ENCODE measurements around the gene AKAP8.
"Not testable (repeated sequence)": the region's sequence is repeated elsewhere in the genome, so short reads cannot be mapped to it uniquely, and the experiment has no call there.

The AKAP8 gene

DNA sequence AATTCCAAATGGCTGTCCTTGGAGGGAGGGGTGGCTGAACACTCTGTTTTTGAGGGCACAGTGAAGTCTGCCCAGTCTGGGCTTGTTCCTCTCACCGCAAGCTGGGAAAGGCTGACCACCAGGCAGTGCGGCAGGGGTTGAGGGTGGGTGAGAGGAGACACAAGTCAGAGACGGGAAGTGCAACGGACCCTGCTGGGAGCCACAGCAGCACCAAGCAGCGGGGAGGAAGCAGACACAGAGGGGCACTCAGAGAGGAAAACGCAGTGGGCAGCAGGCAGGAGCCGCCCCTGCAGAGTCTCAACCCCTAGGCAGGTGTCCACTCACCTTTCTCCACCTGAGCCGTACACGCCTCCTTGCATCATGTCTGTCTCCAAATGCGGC, 23.6 kb upstream of the AKAP8 start:
- no peak for DNase-seq

- no peak for DNase-seq
These were observed 23.0 kb upstream of the AKAP8 start for GRCh38 chr19:15402411-15403150.

- DNase-seq = no peak
These were observed 21.8 kb upstream of the AKAP8 start for GRCh38 chr19:15401397-15401710.

- no peak for DNase-seq
These were observed 21.2 kb upstream of the AKAP8 start for GRCh38 chr19:15400521-15401396.

DNA sequence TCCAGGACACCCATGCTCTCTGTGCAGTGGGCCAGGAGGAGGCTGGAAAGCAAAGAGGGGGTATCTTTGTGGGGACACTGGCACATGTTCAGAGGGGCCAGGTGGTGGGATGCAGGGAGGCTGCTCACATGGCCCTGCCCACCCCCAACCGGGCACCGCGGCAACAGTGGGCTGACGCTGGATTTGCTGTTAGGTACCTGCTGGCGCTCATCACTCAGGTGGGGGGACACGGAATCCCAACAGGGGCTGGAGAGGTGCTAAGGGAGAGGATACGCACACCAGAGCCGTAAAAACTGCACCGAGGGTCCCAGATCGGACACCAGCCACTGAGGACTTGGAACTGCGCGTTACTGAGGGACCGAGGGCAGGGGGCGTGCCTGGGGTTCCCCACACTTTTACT, 20.0 kb upstream of the AKAP8 start:
- no peak for DNase-seq

DNA sequence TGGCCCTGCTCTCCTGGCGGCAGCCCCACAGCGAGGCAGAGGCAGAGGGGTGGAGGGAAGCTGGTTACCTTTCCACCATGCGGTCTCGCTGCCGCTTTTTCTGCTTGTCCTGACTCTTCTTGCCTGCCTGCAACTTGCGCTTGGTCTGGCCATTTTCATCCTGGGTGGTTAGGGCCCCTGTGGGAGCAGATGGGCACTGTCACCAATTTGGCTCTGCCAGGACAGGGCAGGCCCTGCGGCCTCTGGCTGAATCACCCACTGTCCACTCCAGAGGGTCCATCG, 19.6 kb upstream of the AKAP8 start:
- DNase-seq = no peak

DNA sequence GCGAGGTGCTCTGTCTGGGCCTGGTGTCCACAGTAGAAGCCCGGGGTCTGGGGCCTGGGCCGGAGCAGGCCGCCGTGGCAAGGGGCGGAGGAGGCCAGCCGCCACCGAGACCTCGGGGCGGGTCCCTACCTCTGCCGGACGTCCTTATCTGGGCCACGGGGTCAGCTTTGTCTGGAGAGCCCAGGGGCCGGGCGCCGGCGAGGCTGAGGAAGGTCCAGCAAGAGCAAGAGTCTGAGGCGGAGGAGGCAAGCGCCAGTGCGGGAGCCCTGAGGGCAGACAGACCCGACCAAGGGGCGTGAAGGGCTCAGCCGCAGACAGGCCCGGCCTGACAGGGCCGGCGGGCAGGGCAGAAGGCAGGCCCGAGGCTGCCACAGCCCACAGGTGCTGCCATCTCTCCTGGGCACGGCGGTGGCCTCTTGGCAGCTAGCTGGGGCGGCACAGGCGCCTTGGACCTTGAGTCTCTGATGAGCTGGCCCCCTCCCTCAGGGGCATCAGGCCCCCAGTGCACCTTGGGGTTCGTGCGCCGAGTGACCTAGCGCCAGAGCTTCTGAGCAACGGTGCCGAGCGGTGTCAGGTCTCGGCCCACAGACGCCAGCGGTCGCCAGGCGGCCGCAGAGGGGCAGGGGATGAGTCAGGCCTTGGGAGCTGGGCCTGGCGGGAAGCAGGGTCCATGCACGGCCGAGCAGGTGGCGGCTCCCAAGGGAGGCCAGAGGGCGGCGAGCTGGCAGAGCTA, 19.1 kb upstream of the AKAP8 start:
- no peak for DNase-seq

GRCh38 chr19:15397782-15398181, 18.2 kb upstream of the AKAP8 start:
- DNase-seq = no peak

DNA sequence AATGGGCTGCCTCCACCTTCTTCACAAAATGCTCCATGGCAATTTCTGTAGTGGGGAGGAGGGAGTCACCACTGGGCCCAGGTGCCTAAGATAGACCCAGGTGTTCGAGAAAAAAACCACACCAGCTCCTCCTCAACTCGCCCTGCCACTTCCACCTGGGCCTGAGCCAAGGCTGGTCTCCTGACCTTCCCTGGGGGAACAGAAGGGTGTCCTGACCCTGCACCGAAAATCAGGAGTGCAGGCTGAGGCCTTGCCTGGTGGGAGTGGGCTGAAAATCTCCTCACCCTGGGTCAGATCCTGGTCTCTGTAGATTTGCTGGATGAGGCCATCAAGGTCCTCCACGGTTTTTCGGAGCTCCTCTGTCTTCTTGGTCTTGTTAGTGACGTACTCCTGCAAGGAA, 17.6 kb upstream of the AKAP8 start:
- DNase-seq = no peak

DNA sequence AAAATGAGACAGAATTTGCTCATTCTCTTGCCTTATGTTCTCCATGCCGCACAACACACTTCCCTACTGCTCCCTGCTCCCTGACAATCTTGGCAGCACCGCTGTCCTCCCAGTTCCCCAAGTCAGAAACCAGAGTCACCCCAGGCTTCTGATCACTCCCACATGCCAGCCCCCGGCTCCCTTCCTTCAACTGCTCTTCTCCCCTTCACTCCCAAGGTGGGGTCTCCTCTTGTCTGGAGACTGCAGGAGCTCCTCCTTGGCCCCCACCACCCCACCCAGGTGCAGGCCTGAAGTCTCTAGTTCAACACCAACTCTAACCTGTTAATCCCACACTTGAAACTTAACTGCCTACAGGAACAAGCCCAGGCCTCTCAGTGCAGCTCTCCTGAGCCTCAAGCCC, 16.8 kb upstream of the AKAP8 start:
- DNase-seq = no peak

GRCh38 chr19:15395251-15395650, 15.7 kb upstream of the AKAP8 start:
- not testable (repeated sequence) for DNase-seq

GRCh38 chr19:15394426-15394825, 14.8 kb upstream of the AKAP8 start:
- DNase-seq = no peak

DNA sequence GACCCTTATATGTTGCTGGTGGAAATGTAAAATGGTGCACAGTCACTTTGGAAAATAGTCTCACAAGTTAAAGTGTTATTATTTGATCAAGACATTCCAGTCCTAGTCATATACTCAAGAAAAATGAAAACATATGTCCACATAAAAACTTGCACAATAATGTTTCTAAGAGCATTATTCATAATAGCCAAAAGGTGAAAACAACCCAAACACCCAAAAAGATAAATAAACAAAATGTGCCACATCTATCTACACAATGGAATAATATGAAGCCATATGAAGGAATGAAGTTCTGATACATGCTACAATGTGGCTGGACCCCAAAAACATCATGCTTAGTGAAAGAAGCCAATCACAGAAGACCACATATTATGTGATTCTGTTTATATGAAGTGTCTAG, 14.4 kb upstream of the AKAP8 start:
- DNase-seq = no peak

DNA sequence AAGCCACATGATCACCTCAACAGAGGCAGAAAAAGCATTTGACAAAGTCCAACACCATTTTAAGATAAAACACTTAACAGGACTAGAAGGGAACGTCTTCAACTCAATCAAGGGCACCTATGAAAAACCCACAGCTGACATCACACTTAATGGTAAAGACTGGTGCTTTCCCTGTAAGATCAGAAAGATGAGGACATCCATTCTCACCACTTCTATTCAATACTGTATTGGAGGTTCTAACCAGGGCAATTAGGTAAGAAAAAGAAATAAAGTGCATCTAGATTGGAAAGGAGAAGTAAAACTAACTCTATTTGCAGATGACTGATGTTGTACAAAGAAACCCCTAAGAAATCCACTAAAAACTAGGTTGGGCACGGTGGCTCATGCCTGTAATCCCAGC, 11.2 kb upstream of the AKAP8 start:
- no peak for DNase-seq

DNA sequence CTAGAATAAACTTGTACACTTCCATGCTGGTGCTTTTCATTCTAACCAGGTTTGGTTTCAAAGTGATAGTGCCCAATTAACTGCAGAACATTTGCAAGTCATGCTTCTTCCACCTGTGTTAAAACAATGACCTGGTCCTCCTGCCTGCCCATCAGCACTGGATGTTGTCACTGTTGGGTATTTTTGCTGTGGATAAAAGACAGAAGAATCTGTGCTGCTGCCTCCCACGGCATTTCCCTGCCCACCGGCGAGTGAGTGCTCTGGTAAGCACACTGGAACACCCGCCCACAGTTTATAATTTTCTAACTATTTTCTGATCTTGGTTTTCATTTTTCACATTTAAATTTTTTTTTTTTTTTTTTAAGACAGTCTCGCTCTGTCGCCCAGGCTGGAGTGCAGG, 2.3 kb upstream of the AKAP8 start:
- DNase-seq = no peak

DNA sequence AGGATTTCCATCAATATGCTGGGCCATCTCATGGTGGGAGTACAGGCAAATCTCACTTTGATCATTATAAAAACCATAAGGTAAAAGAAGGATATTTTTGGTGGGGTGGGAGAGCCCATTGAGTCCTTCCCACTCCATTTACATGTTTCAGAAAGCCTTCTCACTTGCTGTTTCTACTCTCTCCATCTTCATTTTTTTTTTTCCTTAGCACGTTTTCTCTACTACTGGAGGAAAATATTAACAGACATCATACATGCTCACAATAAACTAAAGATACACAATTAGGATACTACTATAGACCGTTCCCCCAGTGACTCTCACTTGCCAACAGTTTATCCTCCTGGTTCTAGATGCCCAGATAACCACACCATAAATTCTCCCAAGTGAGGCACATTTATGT, 1.8 kb upstream of the AKAP8 start:
- DNase-seq = no peak

- no peak for DNase-seq
These were observed 536 bp upstream of the AKAP8 start for GRCh38 chr19:15379999-15380647.

- DNase-seq = peak; percentile 30
These were observed 979 bp downstream of the AKAP8 start for GRCh38 chr19:15378534-15379082.

DNA sequence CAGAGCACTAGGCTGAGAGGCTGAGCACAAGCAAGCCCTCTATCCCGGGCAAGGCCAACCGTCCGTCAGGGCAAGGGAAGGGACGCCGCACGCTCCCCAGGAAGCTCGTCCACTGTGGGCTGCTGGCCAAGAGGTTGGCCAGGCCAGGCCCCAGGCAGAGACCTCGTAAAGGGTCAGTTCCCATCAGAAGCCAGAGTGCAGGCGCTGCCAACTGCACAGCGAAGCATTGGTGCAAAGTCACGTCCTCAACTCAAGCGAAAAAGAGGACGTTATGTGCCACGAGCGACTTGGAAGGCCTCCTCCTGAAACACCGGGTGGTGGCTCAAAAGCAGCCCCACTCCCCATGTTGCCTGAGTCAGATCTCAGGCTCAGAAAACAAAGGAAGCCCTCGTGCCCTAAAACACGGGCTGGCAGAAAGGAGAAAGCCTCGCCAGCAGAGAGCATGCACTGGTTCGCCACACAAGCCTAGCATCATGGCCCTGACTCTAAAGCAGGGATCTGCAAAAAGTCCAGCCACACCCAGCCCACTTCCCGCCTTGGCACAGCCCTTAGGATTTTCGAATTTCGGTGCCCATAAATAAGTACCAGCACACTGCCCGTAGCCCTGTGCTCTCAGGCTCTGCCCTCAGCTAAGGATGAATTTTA, 4.7 kb downstream of the AKAP8 start:
- no peak for DNase-seq

DNA sequence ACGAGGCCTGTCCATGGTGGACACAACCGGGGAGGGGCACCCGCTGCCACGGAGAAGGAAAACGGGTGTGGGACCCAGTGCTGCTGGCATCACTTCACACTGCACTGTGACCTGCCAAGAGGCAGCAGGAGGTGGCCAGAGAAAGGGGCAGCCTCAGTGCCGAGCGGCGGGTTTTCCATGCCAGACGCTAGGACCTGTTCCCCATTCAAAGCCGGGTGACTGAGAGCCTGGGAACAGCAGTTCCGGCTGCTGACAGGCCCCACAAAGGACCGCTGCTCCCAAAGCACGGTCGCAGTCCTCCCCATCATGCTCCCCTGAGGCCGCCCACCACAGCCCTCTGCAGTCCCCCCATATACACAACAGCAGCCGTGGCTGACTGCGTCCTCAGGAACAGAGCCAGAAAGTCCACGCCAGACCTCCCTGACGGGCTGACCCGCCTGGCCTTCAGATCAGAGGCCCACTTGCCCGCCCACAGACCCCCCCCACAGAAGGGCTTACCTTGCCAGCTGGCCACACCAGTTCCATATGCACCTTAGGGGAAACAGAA, 5.4 kb downstream of the AKAP8 start:
- DNase-seq = no peak

- no peak for DNase-seq
These were observed 5.9 kb downstream of the AKAP8 start for GRCh38 chr19:15373644-15374043.

DNA sequence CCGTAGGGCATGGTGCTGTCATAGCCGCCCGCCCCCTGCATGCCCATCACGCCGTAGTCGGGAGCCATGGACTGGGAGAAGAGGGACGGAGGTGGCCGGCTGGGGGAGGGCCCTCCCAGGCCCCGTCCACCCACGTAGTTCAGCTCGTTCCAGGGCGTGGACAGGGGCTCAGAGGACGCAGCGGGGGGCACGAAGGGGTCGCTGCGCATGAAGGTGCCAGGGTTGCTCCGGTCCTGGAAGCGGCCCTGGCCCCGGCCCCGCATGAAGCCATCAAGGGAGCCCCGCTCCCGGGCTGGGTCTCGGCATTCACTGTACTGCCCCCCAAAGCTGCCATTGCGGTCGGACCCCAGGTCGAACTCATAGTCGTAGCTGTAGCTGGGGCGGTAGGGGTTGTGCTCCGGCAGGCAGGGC, 6.7 kb downstream of the AKAP8 start:
- no peak for DNase-seq

GRCh38 chr19:15372470-15372869, 7.1 kb downstream of the AKAP8 start:
- no peak for DNase-seq

All from CD4-positive, alpha-beta T cell treated with Interleukin-15 for 1 hour (primary cell).